K562 (cell line): Measurements from ENCODE around the gene DHX38. TPM values are rescaled to one million over a fixed set of nuclear protein-coding genes. Genes with fewer than 3 reads are reported as not detected.

Source experiments
- ATAC-seq: fragments of 200-7000 bp; cut with Tn5 transposase; 3 replicates; pipeline ENCODE4 v1.9.1; 2020; ENCODE audit warnings: moderate library complexity
- BruUV-seq: library from RNA; stranded (reverse); fragments of 400-500 nt; replicated peaks from 2 replicates; lab custom pipeline; 2021; lab: Mats Ljungman, UMichigan
- CTCF ChIA-PET: fragments of 300-600 bp; formaldehyde crosslinking; extraction: SDS; loops from one replicate; lab custom pipeline; 2021; ENCODE audit warnings: low intra/inter-chr PET ratio; lab: Yijun Ruan, JAX
- POLR2A ChIA-PET: fragments of 300-600, 350-650 bp; sonication (Branson Sonifier 250); formaldehyde crosslinking; extraction: SDS; loops from one replicate; lab custom pipeline; 2021; ENCODE audit warnings: antibody characterized with exemption, inconsistent platforms; lab: Yijun Ruan, JAX
- DNase-seq, 4 experiments: peaks; one replicate each; pipeline versions ENCODE4 v3.0.0 to v3.0.0-alpha.2; 2011 to 2018; ENCODE audit warnings: low spot score in 3 of 4, mixed read lengths in 3 of 4; ENCODE audit errors: extremely low read depth in 1 of 4
- FAIRE-seq: peaks from 2 replicates; lab custom pipeline; 2011; peaks lifted over from hg19 to GRCh38; lab: Jason Lieb, UNC
- H2AFZ ChIP-seq: 2 replicates; pipeline ENCODE4 v1.6.0; 2011; ENCODE audit warnings: low read depth, low read length, control low read depth, inconsistent platforms
- H3K27ac ChIP-seq: fragments of 200-600 bp; 3 replicates; pipeline ENCODE4 v1.8.0; 2011; ENCODE audit warnings: low read depth, mild to moderate bottlenecking, control low read depth, inconsistent platforms, low read length, moderate library complexity, mixed read lengths; ENCODE audit errors: extremely low read depth
- H3K27me3 ChIP-seq, 2 experiments: fragments of 300-600 bp in 1 of 2; 2 replicates in 1 of 2; 3 replicates in 1 of 2; pipeline versions ENCODE4 v1.6.0 to v1.8.0; 2011; ENCODE audit warnings: inconsistent platforms in 2 of 2, low read length in 2 of 2, mild to moderate bottlenecking in 1 of 2, mixed read lengths in 1 of 2, moderate library complexity in 1 of 2; ENCODE audit not compliant: control insufficient read depth in 2 of 2, insufficient read depth in 2 of 2
- H3K36me3 ChIP-seq: fragments of 300-600 bp; 3 replicates; pipeline ENCODE4 v1.8.0; 2011; ENCODE audit warnings: mild to moderate bottlenecking, low read length, inconsistent platforms; ENCODE audit not compliant: control insufficient read depth, insufficient read depth
- H3K4me1 ChIP-seq, 2 experiments: fragments of 200-600 bp in 1 of 2; replicated peaks in 1 of 2; 2 replicates in 1 of 2; 3 replicates in 1 of 2; pipeline versions ENCODE4 v1.5.1 to v1.8.0; 2011; ENCODE audit warnings: inconsistent platforms in 2 of 2, low read length in 2 of 2, mild to moderate bottlenecking in 1 of 2, mixed read lengths in 1 of 2, moderate library complexity in 1 of 2; ENCODE audit not compliant: control insufficient read depth in 2 of 2, insufficient read depth in 2 of 2
- H3K4me2 ChIP-seq: 2 replicates; pipeline ENCODE4 v1.6.1; 2011; ENCODE audit warnings: low read length, control low read depth, inconsistent platforms, mixed read lengths; ENCODE audit not compliant: insufficient read depth
- H3K4me3 ChIP-seq: fragments of 200-600 bp; sonication (generic), shearing (Covaris generic); 2 replicates; pipeline ENCODE4 v1.5.1; 2016; ENCODE audit warnings: control low read depth, inconsistent platforms
- H3K79me2 ChIP-seq: fragments of 200-600 bp; 3 replicates; pipeline ENCODE4 v1.8.0; 2011; ENCODE audit warnings: low read length, inconsistent platforms; ENCODE audit not compliant: control insufficient read depth, insufficient read depth
- H3K9ac ChIP-seq, 2 experiments: 2 replicates each; pipeline versions ENCODE4 v1.6.0 to v1.6.1; 2011; ENCODE audit warnings: low read depth in 2 of 2, low read length in 2 of 2, control low read depth in 1 of 2, inconsistent platforms in 1 of 2, mild to moderate bottlenecking in 1 of 2, mixed read lengths in 1 of 2; ENCODE audit not compliant: insufficient read depth in 1 of 2
- H3K9me1 ChIP-seq: one replicate; pipeline ENCODE4 v1.6.0; 2011; ENCODE audit warnings: inconsistent platforms, mild to moderate bottlenecking, low read length, moderate library complexity; ENCODE audit not compliant: control insufficient read depth, insufficient read depth
- H3K9me3 ChIP-seq: replicated peaks from 2 replicates; pipeline ENCODE4 v1.5.1; 2011; ENCODE audit warnings: low read depth, low read length, inconsistent platforms; ENCODE audit not compliant: control insufficient read depth, insufficient read depth
- H4K20me1 ChIP-seq: replicated peaks from 2 replicates; pipeline ENCODE4 v1.6.1; 2011; ENCODE audit warnings: low read length, inconsistent platforms, mixed read lengths; ENCODE audit not compliant: control insufficient read depth, insufficient read depth
- CBFA2T2 ChIP-seq: fragments of 450-650 bp; conservative IDR thresholded peaks from 2 replicates; pipeline ENCODE4 v1.6.1; 2017; ENCODE audit warnings: mild to moderate bottlenecking
- GATAD2B ChIP-seq: fragments of 450-650 bp; IDR thresholded peaks from 2 replicates; pipeline ENCODE4 v1.6.1; 2017; ENCODE audit warnings: mild to moderate bottlenecking, borderline replicate concordance
- MTA2 ChIP-seq: fragments of 450-650 bp; IDR thresholded peaks from 2 replicates; pipeline ENCODE4 v1.6.1; 2016; ENCODE audit warnings: low read depth
- MTF1 ChIP-seq: fragments of 250-450 bp; sonication (Bioruptor Pico); IDR thresholded peaks from 2 replicates; pipeline ENCODE4 v1.9.0; 2021; ENCODE audit warnings: moderate library complexity, mild to moderate bottlenecking, inconsistent platforms, borderline replicate concordance
- NFXL1 ChIP-seq: fragments of 450-650 bp; formaldehyde crosslinking; IDR thresholded peaks from 2 replicates; pipeline ENCODE4 v1.4.0; 2021; ENCODE audit warnings: mild to moderate bottlenecking
- PURB ChIP-seq: sonication (generic); formaldehyde crosslinking; IDR thresholded peaks from 2 replicates; pipeline ENCODE4 v1.9.0; 2021; ENCODE audit warnings: low read depth, mild to moderate bottlenecking, missing genetic modification reagents
- RBFOX2 ChIP-seq: fragments of 200-400 bp; formaldehyde crosslinking; IDR thresholded peaks from 2 replicates; pipeline ENCODE4 v1.6.1; 2017; ENCODE audit warnings: low read depth, mild to moderate bottlenecking, low read length, moderate library complexity
- ZKSCAN8 ChIP-seq: fragments of 200-800 bp; sonication (Bioruptor generic); IDR thresholded peaks from 2 replicates; pipeline ENCODE4 v1.6.1; 2016; ENCODE audit warnings: missing genetic modification characterization, missing compliant biosample characterization
- ZNF764 ChIP-seq: fragments of 250-450 bp; sonication (Bioruptor Pico); IDR thresholded peaks from 2 replicates; pipeline ENCODE4 v1.4.0; 2020; ENCODE audit warnings: low read depth, mild to moderate bottlenecking, moderate library complexity
- WGBS: fragments of 100-300 bp; shearing (Covaris generic); methylation state at CpG from one replicate; pipeline ENCODE4 v1.1.6; 2016; ENCODE audit warnings: low coverage, mixed read lengths; ENCODE audit not compliant: insufficient coverage; ENCODE audit errors: missing lambda C conversion rate; 5-methylcytosine and 5-hydroxymethylcytosine counted together
- in situ Hi-C: fragments of 300-500 bp; cut with MboI; formaldehyde crosslinking; loops from 4 replicates; pipeline ENCODE4 v1.15.0; 2018; ENCODE audit warnings: inconsistent platforms, mixed read lengths
- intact Hi-C: fragments of 100-400 bp; cut with micrococcal nuclease; formaldehyde crosslinking; loops from 2 replicates; pipeline ENCODE4 v1.14.2; 2022
- polyA plus RNA-seq, 8 experiments: library from polyadenylated mRNA; depleted of rRNA in 4 of 8; stranded (reverse) in 5 of 8; unstranded in 3 of 8; fragments of >200 nt; fragmentation: Nextera tagmentation in 2 of 8; fragmentation: Illumina TruSeq in 1 of 8; extraction: Ambion mirVana in 2 of 8; extraction: Trizol in 1 of 8; gene quantifications; 2 replicates each; pipeline versions ENCODE4 v1.2.1 to v1.2.3, GENCODE V29; 2011 to 2014; ENCODE audit warnings: inconsistent platforms in 1 of 8, missing spikeins in 1 of 8
- total RNA-seq, 7 experiments: library from RNA; depleted of rRNA in 6 of 7; stranded (reverse); fragments of >200 nt in 6 of 7; fragmentation: Illumina TruSeq in 2 of 7; extraction: Trizol in 2 of 7; gene quantifications; 2 replicates each; pipeline versions ENCODE4 v1.2.1 to v1.2.3, GENCODE V29; 2011 to 2021; ENCODE audit warnings: low replicate concordance in 1 of 7
- TF ChIP-seq, protein P1 (sequence below): sonication (generic); formaldehyde crosslinking; IDR thresholded peaks from 2 replicates; pipeline ENCODE4 v1.8.0; 2022; ENCODE audit warnings: mild to moderate bottlenecking, missing genetic modification reagents
- TF ChIP-seq, protein P2 (sequence below): sonication (generic); formaldehyde crosslinking; IDR thresholded peaks from 2 replicates; pipeline ENCODE4 v1.8.0; 2022; ENCODE audit warnings: mild to moderate bottlenecking, missing genetic modification reagents
- TF ChIP-seq, protein P3 (sequence below): fragments of 450-650 bp; formaldehyde crosslinking; conservative IDR thresholded peaks from 2 replicates; pipeline ENCODE4 v1.4.0; 2022; ENCODE audit warnings: mild to moderate bottlenecking, missing genetic modification characterization

Gene DHX38
- total and polyA plus RNA-seq, 9 of the 15 experiments (the other 6 are each of a cell fraction or from before 2014, with no cell fraction given) = 2.8 to 76.8 (median 40.8) TPM

GRCh38 chr16:72112452-72112792 is 18.8 kb downstream of the DHX38 start:
- H3K4me3 ChIP-seq = no peak overlapping the region
- H3K9me1 ChIP-seq = peaks cover 4% of the 10 kb centered on the region
- no peak overlapping the region for H3K27ac ChIP-seq
- H3K36me3 ChIP-seq = peaks cover 52% of the 10 kb centered on the region; the same call in 2 of the 3 replicates
- no peak overlapping the region for H2AFZ ChIP-seq
- no peaks in the 10 kb centered on the region for H3K9me3 ChIP-seq
- intact Hi-C loops = no loop called here
- ATAC-seq = no peak
- WGBS = 96% methylated on average over 15 of the region's 15 CpGs
- no peaks in the 10 kb centered on the region for H4K20me1 ChIP-seq
- no peaks in the 10 kb centered on the region for H3K79me2 ChIP-seq
- ChIA-PET POLR2A (no interaction called here), CTCF (no interaction called here)
- TSS peak; percentile 42 for BruUV-seq
- H3K27me3 ChIP-seq = no peaks in the 10 kb centered on the region
- in situ Hi-C loops = no loop called here
- no peak for DNase-seq
- H3K4me2 ChIP-seq = no peak overlapping the region
- peaks cover 4 to 16% of the 10 kb centered on the region in 2 experiments; a peak in 3 of 5 replicates for H3K4me1 ChIP-seq
- no peak overlapping the region for H3K9ac ChIP-seq
- TF ChIP-seq RBFOX2 (0 out of 2 replicates have a peak, but pooled peaks have one; percentile 29), GATAD2B (no peak)
- FAIRE-seq = no peak

DNA sequence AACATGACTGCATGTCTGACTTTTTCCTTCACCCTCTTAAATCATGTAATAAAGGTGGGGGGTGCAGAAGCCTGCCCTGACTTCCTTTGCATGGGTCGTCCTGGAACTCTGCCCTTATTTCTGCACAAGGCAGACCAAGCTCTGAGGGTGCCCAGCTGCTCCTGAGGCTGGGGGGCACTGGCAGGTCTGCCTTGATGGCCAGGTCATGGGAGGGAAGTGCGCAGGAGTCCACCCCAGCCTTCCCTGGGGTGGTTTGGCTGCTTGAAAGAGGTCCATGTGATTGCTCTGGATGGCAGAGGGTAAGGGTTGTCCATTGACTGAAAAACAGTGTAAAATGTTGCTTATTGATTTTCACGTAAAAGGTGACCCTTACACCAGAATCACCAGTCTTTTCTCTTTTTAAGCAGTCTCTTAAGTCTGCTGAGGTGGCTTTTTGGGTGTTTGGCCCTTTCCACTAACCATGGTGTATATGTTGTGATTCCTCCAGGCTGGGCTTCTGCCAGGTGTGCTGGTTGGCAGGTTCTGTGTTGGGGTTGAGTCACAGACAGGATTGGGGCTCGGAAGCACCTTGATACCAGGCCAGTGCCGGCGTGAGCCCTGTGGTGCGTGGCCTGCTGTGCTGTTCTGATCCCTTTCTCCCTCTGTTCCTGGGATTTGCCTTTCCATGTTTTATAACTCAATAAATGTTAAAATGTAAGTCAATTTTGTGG is 19.4 kb downstream of the DHX38 start:
- POLR2A ChIA-PET = interaction anchor here (1.2 kb wide), 1 partner anchor 11 kb away, joined by 3 read pairs; no protein-coding TSS in a partner anchor
- peaks cover 45% of the 10 kb centered on the region; the same call in 2 of the 3 replicates for H3K36me3 ChIP-seq
- no peak for FAIRE-seq

More for the DNA sequence above, 19.4 kb downstream of the DHX38 start:
- CTCF ChIA-PET = no interaction called here
- WGBS = 85% methylated on average over 7 of the region's 7 CpGs
- intact Hi-C loops (no loop called here), in situ Hi-C loops (no loop called here)
- H3K27me3 ChIP-seq = no peaks in the 10 kb centered on the region; a peak in 1 of 5 replicates
- H3K4me1 ChIP-seq = peaks cover 4 to 16% of the 10 kb centered on the region in 2 experiments; a peak in 3 of 5 replicates
- no peak overlapping the region for H3K4me3 ChIP-seq
- H3K9me3 ChIP-seq = no peaks in the 10 kb centered on the region
- no peak overlapping the region for H3K27ac ChIP-seq
- H2AFZ ChIP-seq = no peak overlapping the region
- TF ChIP-seq, protein P1, sequence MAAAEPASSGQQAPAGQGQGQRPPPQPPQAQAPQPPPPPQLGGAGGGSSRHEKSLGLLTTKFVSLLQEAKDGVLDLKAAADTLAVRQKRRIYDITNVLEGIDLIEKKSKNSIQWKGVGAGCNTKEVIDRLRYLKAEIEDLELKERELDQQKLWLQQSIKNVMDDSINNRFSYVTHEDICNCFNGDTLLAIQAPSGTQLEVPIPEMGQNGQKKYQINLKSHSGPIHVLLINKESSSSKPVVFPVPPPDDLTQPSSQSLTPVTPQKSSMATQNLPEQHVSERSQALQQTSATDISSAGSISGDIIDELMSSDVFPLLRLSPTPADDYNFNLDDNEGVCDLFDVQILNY (CRISPR knock-in tag) = no peak
- no peak for TF ChIP-seq MTA2
- TF ChIP-seq, protein P2, sequence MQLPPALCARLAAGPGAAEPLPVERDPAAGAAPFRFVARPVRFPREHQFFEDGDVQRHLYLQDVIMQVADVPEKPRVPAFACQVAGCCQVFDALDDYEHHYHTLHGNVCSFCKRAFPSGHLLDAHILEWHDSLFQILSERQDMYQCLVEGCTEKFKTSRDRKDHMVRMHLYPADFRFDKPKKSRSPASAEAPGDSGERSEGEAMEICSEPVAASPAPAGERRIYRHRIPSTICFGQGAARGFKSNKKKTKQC (CRISPR knock-in tag) = no peak
- no peak for TF ChIP-seq NFXL1
- TF ChIP-seq ZNF764 (CRISPR knock-in tag) = no peak
- TF ChIP-seq CBFA2T2 = no peak
- no peak for TF ChIP-seq MTF1
- TF ChIP-seq, protein P3, sequence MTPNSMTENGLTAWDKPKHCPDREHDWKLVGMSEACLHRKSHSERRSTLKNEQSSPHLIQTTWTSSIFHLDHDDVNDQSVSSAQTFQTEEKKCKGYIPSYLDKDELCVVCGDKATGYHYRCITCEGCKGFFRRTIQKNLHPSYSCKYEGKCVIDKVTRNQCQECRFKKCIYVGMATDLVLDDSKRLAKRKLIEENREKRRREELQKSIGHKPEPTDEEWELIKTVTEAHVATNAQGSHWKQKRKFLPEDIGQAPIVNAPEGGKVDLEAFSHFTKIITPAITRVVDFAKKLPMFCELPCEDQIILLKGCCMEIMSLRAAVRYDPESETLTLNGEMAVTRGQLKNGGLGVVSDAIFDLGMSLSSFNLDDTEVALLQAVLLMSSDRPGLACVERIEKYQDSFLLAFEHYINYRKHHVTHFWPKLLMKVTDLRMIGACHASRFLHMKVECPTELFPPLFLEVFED (CRISPR knock-in tag) = no peak
- TF ChIP-seq PURB (CRISPR knock-in tag) = no peak
- TF ChIP-seq ZKSCAN8 (CRISPR knock-in tag) = no peak
- H3K9ac ChIP-seq = no peak overlapping the region
- ATAC-seq = no peak
- DNase-seq = no peak
- no peaks in the 10 kb centered on the region for H4K20me1 ChIP-seq
- H3K9me1 ChIP-seq = peaks cover 4% of the 10 kb centered on the region
- BruUV-seq = no TSS peak
- no peak overlapping the region for H3K4me2 ChIP-seq
- H3K79me2 ChIP-seq = no peaks in the 10 kb centered on the region
